Kidney (tissue), 14 donors: ENCODE measurements around the gene GNAI1. TPM values are rescaled to one million over a fixed set of nuclear protein-coding genes. Genes with fewer than 3 reads are reported as not detected.

ENCODE experiments used
- DNase-seq, 5 donors: peaks; one replicate each; pipeline ENCODE4 v3.0.0-alpha.2; 2013 to 2020
- FAIRE-seq: peaks from 2 replicates; lab custom pipeline; 2012; peaks lifted over from hg19 to GRCh38; lab: Jason Lieb, UNC
- H3K27ac ChIP-seq, 2 donors: one replicate each; pipeline ENCODE4 v1.7.0; 2013; ENCODE audit warnings: low read depth in 2 of 2, low read length in 2 of 2, inconsistent platforms in 1 of 2
- H3K27me3 ChIP-seq: one replicate; pipeline ENCODE4 v1.7.1; 2013; ENCODE audit warnings: low read length, inconsistent platforms; ENCODE audit not compliant: control insufficient read depth, insufficient read depth
- H3K36me3 ChIP-seq, 3 donors: one replicate each; pipeline versions ENCODE4 v1.7.0 to v1.7.1; 2013; ENCODE audit warnings: low read length in 3 of 3, control low read depth in 1 of 3, inconsistent platforms in 1 of 3; ENCODE audit not compliant: insufficient read depth in 3 of 3, control insufficient read depth in 2 of 3
- H3K4me1 ChIP-seq, 3 donors: one replicate each; pipeline versions ENCODE4 v1.7.0 to v1.7.1; 2013; ENCODE audit warnings: low read length in 3 of 3, inconsistent platforms in 1 of 3, low read depth in 1 of 3; ENCODE audit not compliant: control insufficient read depth in 2 of 3, insufficient read depth in 2 of 3
- H3K4me3 ChIP-seq, 3 donors: one replicate each; pipeline versions ENCODE4 v1.7.0 to v1.8.1; 2013; ENCODE audit warnings: low read length in 3 of 3, control low read depth in 1 of 3, inconsistent platforms in 1 of 3
- H3K9ac ChIP-seq, 3 donors: one replicate each; pipeline versions ENCODE4 v1.7.0 to v1.7.1; 2013; ENCODE audit warnings: low read length in 3 of 3, control low read depth in 1 of 3, inconsistent platforms in 1 of 3
- H3K9me3 ChIP-seq, 3 donors: one replicate each; pipeline versions ENCODE4 v1.7.0 to v1.7.1; 2013; ENCODE audit warnings: low read length in 3 of 3, control low read depth in 1 of 3, inconsistent platforms in 1 of 3; ENCODE audit not compliant: control insufficient read depth in 2 of 3, insufficient read depth in 1 of 3
- intact Hi-C: fragments of 100-400 bp; cut with DNase I; formaldehyde crosslinking; loops from one replicate; pipeline ENCODE4 v1.11.1; 2022
- polyA plus RNA-seq: library from polyadenylated mRNA; stranded (reverse); fragments of 350-450 nt; fragmentation: Illumina TruSeq; extraction: RNeasy Lipid Tissue Mini Kit (QIAGEN cat#74804); gene quantifications from one replicate; pipeline ENCODE4 v1.2.3, GENCODE V29; 2014; ENCODE audit warnings: low read depth, low replicate concordance; ENCODE audit not compliant: insufficient read depth
- total RNA-seq: library from RNA; stranded (reverse); fragmentation: NEBNext Ultra II Directional; extraction: Animal tissue kit (Norgen Biotek cat#: 25700); gene quantifications from one replicate; pipeline ENCODE4 v1.2.1, GENCODE V29; 2021
- TF ChIP-seq, protein P1 (sequence below): IDR thresholded peaks from 3 replicates; pipeline ENCODE4 v1.5.1; 2012; ENCODE audit warnings: mild to moderate bottlenecking, moderate library complexity, borderline replicate concordance; ENCODE audit not compliant: insufficient read depth; ENCODE audit errors: extremely low read depth
- donor health status: control.
- donor health status: control.
- donor health status: control.
- donor health status: control.
- donor health status: control.
- donor health status: DM: yes; HTN: yes; CAD: no.
- donor health status: Normal renal cell carcinoma (clear cell type).

Gene GNAI1
- total and polyA plus RNA-seq, 2 donors from 2014 or later = 41.9 to 105 TPM

DNA sequence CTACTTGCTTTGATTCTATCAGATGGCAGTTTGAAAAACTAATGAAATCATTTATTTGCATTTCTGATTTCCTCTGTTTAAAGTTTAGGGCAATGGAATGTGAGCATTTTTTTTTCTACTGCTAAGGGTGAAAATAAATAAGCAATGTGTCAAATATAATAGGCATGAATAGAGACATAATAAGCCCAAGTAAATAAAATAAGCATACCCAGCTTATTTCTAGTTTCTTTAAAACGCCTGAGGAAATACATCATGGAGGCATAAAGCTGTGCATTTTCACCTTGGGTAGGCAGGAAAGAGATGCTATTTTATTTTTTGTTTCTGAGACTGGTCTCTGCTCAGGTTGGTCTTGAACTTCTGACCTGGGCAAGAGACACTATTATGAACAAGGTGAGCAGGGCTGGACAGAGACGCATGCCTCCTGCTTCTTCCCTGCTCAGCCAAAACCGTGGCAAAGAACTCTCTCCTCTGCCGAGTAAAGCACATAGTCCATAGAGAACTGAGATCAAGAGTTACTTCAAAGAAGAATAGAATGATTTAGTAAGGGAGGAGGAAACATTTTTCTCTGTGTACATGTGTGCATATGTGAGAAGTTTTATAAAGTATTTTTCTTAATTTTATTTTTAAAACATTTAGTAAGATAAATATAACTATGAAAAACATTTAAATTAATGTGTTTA is 138.1 kb downstream of the GNAI1 start:
- Histone ChIP-seq H3K9ac (no peak overlapping the region), H3K9me3 (no peaks in the 10 kb centered on the region), H3K4me3 (no peak overlapping the region), H3K4me1 (peaks cover 0 to 7% (median under 1%) of the 10 kb centered on the region in 3 donors), H3K27ac (no peak overlapping the region), H3K27me3 (no peaks in the 10 kb centered on the region), H3K36me3 (no peaks in the 10 kb centered on the region)
- FAIRE-seq (peak; percentile 80), DNase-seq (no peak)
- TF ChIP-seq, protein P1, sequence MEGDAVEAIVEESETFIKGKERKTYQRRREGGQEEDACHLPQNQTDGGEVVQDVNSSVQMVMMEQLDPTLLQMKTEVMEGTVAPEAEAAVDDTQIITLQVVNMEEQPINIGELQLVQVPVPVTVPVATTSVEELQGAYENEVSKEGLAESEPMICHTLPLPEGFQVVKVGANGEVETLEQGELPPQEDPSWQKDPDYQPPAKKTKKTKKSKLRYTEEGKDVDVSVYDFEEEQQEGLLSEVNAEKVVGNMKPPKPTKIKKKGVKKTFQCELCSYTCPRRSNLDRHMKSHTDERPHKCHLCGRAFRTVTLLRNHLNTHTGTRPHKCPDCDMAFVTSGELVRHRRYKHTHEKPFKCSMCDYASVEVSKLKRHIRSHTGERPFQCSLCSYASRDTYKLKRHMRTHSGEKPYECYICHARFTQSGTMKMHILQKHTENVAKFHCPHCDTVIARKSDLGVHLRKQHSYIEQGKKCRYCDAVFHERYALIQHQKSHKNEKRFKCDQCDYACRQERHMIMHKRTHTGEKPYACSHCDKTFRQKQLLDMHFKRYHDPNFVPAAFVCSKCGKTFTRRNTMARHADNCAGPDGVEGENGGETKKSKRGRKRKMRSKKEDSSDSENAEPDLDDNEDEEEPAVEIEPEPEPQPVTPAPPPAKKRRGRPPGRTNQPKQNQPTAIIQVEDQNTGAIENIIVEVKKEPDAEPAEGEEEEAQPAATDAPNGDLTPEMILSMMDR = no peak
- intact Hi-C loops = no loop called here

DNA sequence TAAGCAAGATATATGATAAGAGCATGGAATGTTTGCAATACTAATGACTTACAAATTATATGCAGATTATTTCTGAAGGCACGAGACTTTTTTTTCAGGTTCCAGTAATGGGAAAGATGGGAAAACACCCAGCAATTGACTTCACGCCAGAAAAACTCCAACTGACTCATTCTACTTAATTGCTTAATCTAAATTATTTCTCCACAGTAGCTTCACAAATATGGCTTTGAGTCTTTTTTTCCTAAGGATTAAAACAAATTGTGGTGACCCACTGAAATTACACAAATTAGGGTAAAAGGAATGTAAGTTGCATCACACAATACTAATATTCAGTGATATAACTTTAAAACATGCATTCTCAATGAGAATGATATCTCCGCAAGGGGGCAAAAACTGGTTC is 138.7 kb downstream of the GNAI1 start:
- Histone ChIP-seq H3K4me1 (peaks cover 3 to 13% (median 5%) of the 10 kb centered on the region in 3 donors), H3K27ac (no peak overlapping the region), H3K9ac (no peak overlapping the region), H3K9me3 (no peaks in the 10 kb centered on the region), H3K27me3 (no peaks in the 10 kb centered on the region), H3K36me3 (no peaks in the 10 kb centered on the region), H3K4me3 (no peak overlapping the region)
- intact Hi-C loops = no loop called here
- FAIRE-seq = no peak
- no peak for DNase-seq
- TF ChIP-seq, protein P1 = no peak

DNA sequence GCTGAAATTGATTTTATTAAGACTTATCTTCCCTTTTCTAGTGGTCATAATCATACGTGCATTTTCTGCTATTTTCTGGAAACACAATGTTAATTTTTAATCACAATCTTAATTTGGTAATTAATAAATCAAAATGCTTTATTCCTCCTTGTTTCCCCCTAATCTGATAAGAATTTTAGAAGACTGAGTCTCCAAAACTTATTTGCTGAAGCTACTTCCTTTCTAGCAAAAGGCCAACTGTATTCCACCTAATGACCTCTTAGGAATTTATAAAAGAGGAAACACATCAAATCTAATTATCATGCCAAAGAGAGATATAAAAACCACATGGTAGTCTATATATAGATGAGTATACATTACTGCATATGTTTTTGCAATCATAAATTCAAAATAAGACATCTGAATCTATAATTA is 140.6 kb downstream of the GNAI1 start:
- H3K27me3 ChIP-seq = no peaks in the 10 kb centered on the region

More for the DNA sequence above, 140.6 kb downstream of the GNAI1 start:
- Histone ChIP-seq H3K9me3 (no peaks in the 10 kb centered on the region), H3K4me1 (peaks cover 3 to 13% (median 5%) of the 10 kb centered on the region in 3 donors), H3K4me3 (no peak overlapping the region), H3K27ac (no peak overlapping the region), H3K9ac (no peak overlapping the region), H3K36me3 (no peaks in the 10 kb centered on the region)
- FAIRE-seq = no peak
- TF ChIP-seq, protein P1 = no peak
- DNase-seq = peak in 1 of 5 donors; percentile 65
- intact Hi-C loops = no loop called here
